Endothelial cell of umbilical vein (primary cell): ENCODE data around the gene ATP10A. TPM values are rescaled to one million over a fixed set of nuclear protein-coding genes. Genes with fewer than 3 reads are reported as not detected.

Experiments
- BruUV-seq: library from RNA; stranded (reverse); fragments of 400-500 nt; replicated peaks from 2 replicates; lab custom pipeline; 2021; lab: Mats Ljungman, UMichigan
- CTCF ChIA-PET: fragments of 300-600, 350-600 bp; sonication (Branson Sonifier 250); formaldehyde crosslinking; loops from one replicate; lab custom pipeline; 2021; ENCODE audit warnings: antibody characterized with exemption, inconsistent platforms; lab: Charles Lee
- POLR2A ChIA-PET: fragments of 300-600, 350-600 bp; sonication (Branson Sonifier 250); formaldehyde crosslinking; loops from one replicate; lab custom pipeline; 2021; ENCODE audit warnings: antibody characterized with exemption, inconsistent platforms; lab: Charles Lee
- DNase-seq: peaks from one replicate; pipeline ENCODE4 v3.0.0-alpha.2; 2011; ENCODE audit warnings: low read depth, low spot score
- FAIRE-seq: peaks from 2 replicates; lab custom pipeline; 2011; peaks lifted over from hg19 to GRCh38; lab: Jason Lieb, UNC
- H2AFZ ChIP-seq: 2 replicates; pipeline ENCODE4 v1.6.0; 2012; ENCODE audit warnings: low read depth, low read length, control low read depth, inconsistent platforms
- H3K27ac ChIP-seq: 2 replicates; pipeline ENCODE4 v1.5.1; 2011; ENCODE audit warnings: low read depth, mild to moderate bottlenecking, control low read depth, low read length, moderate library complexity; ENCODE audit not compliant: insufficient read depth
- H3K27me3 ChIP-seq, 2 experiments: 2 replicates each; pipeline versions ENCODE4 v1.6.0 to v1.6.1; 2011; ENCODE audit warnings: low read length in 2 of 2, mixed read lengths in 1 of 2; ENCODE audit not compliant: control insufficient read depth in 2 of 2, insufficient read depth in 2 of 2
- H3K36me3 ChIP-seq, 2 experiments: 2 replicates in 1 of 2; 3 replicates in 1 of 2; pipeline ENCODE4 v1.5.1; 2011; ENCODE audit warnings: low read length in 2 of 2, mild to moderate bottlenecking in 1 of 2, moderate library complexity in 1 of 2; ENCODE audit not compliant: control insufficient read depth in 2 of 2, insufficient read depth in 2 of 2; ENCODE audit errors: extremely low read depth in 1 of 2
- H3K4me1 ChIP-seq: 3 replicates; pipeline ENCODE4 v1.5.1; 2011; ENCODE audit warnings: mild to moderate bottlenecking, low read length; ENCODE audit not compliant: control insufficient read depth, insufficient read depth; ENCODE audit errors: extremely low read depth
- H3K4me2 ChIP-seq: 2 replicates; pipeline ENCODE4 v1.6.1; 2011; ENCODE audit warnings: low read length, control low read depth, mixed read lengths; ENCODE audit not compliant: insufficient read depth
- H3K4me3 ChIP-seq, 3 experiments: fragments of 200-600 bp in 1 of 3; sonication (generic), shearing (Covaris generic) in 1 of 3; replicated peaks in 1 of 3; 2 replicates each; pipeline ENCODE4 v1.5.1; 2011 to 2016; ENCODE audit warnings: control low read depth in 3 of 3, low read length in 3 of 3, mild to moderate bottlenecking in 2 of 3, inconsistent platforms in 1 of 3, low read depth in 1 of 3, moderate library complexity in 1 of 3; ENCODE audit not compliant: insufficient read depth in 1 of 3
- H3K79me2 ChIP-seq: 2 replicates; pipeline ENCODE4 v1.6.0; 2012; ENCODE audit warnings: low read length, inconsistent platforms; ENCODE audit not compliant: control insufficient read depth, insufficient read depth
- H3K9ac ChIP-seq: replicated peaks from 2 replicates; pipeline ENCODE3; 2011; ENCODE audit warnings: low read length, control low read depth; ENCODE audit not compliant: insufficient read depth; ENCODE audit errors: extremely low read depth
- H3K9me1 ChIP-seq: replicated peaks from 3 replicates; pipeline ENCODE4 v1.6.0; 2011; ENCODE audit warnings: mild to moderate bottlenecking, low read length; ENCODE audit not compliant: control insufficient read depth, insufficient read depth; ENCODE audit errors: extremely low read depth
- H3K9me3 ChIP-seq: replicated peaks from 2 replicates; pipeline ENCODE4 v1.5.1; 2012; ENCODE audit warnings: low read length, inconsistent platforms; ENCODE audit not compliant: control insufficient read depth, insufficient read depth
- H4K20me1 ChIP-seq: replicated peaks from 2 replicates; pipeline ENCODE3; 2011; ENCODE audit warnings: mild to moderate bottlenecking, low read length; ENCODE audit not compliant: control insufficient read depth, insufficient read depth; ENCODE audit errors: extremely low read depth
- CTCF ChIP-seq, 2 donors: IDR thresholded peaks; 1 replicate in 1 of 2; 2 replicates in 1 of 2; pipeline ENCODE4 v1.5.1; 2011; ENCODE audit warnings: low read length in 2 of 2, mild to moderate bottlenecking in 2 of 2, moderate library complexity in 2 of 2, control low read depth in 1 of 2, inconsistent platforms in 1 of 2, low read depth in 1 of 2; ENCODE audit not compliant: insufficient read depth in 1 of 2; ENCODE audit errors: extremely low read depth in 1 of 2
- EZH2 ChIP-seq: IDR thresholded peaks from 2 replicates; pipeline ENCODE4 v1.6.1; 2012; ENCODE audit warnings: borderline replicate concordance, low read depth, mild to moderate bottlenecking, moderate library complexity, low read length, inconsistent platforms; ENCODE audit not compliant: severe bottlenecking
- FOS ChIP-seq: IDR thresholded peaks from 2 replicates; pipeline ENCODE4 v1.6.1; 2011; ENCODE audit warnings: mild to moderate bottlenecking, low read length, moderate library complexity, borderline replicate concordance; ENCODE audit not compliant: insufficient read depth
- GATA2 ChIP-seq: IDR thresholded peaks from 2 replicates; pipeline ENCODE4 v1.7.0; 2011; ENCODE audit warnings: low read depth, mild to moderate bottlenecking, moderate library complexity, mixed read lengths, low read length; ENCODE audit not compliant: insufficient read length, insufficient read depth
- JUN ChIP-seq: IDR thresholded peaks from 2 replicates; pipeline ENCODE4 v1.6.1; 2011; ENCODE audit warnings: borderline replicate concordance, low read depth; ENCODE audit not compliant: insufficient read length, insufficient read depth
- MYC ChIP-seq: IDR thresholded peaks from one replicate; pipeline ENCODE4 v1.6.1; 2011; ENCODE audit warnings: mild to moderate bottlenecking, low read depth, low read length
- POLR2A ChIP-seq: IDR thresholded peaks from 2 replicates; pipeline ENCODE4 v1.6.1; 2012; ENCODE audit warnings: low read depth, mild to moderate bottlenecking, control low read depth, low read length
- POLR2AphosphoS5 ChIP-seq: IDR thresholded peaks from 2 replicates; pipeline ENCODE4 v1.6.1; 2012; ENCODE audit warnings: low read depth, mild to moderate bottlenecking, control low read depth, low read length, moderate library complexity; ENCODE audit not compliant: insufficient read depth
- dilution Hi-C: fragments of 300-500 bp; cut with MboI; formaldehyde crosslinking; loops from one replicate; pipeline ENCODE4 v1.15.0; 2019; ENCODE audit warnings: low sequenced_read_pairs; ENCODE audit not compliant: extremely low pct_ligation_motif_present
- intact Hi-C: fragments of 100-400 bp; cut with micrococcal nuclease; formaldehyde crosslinking; loops from one replicate; pipeline ENCODE4 v1.10.0; 2022
- polyA plus RNA-seq, 4 experiments: library from polyadenylated mRNA; depleted of rRNA in 3 of 4; stranded (reverse) in 3 of 4; unstranded in 1 of 4; fragments of >200 nt; gene quantifications; 2 replicates each; pipeline versions ENCODE4 v1.2.1 to v1.2.3, GENCODE V29; 2011 to 2012; ENCODE audit warnings: missing spikeins in 1 of 4
- total RNA-seq: library from RNA; stranded (reverse); gene quantifications from 2 replicates; pipeline ENCODE4 v1.2.3, GENCODE V29; 2021
- TF ChIP-seq, protein P1 (sequence below): IDR thresholded peaks from 2 replicates; pipeline ENCODE4 v1.6.1; 2011; ENCODE audit not compliant: insufficient read depth, insufficient read length

ATP10A gene
- total and polyA plus RNA-seq, 2 donors (not counting 3 experiments of a cell fraction or from before 2014, with no cell fraction given) = not detected

- Histone ChIP-seq H3K27me3 (no peaks in the 10 kb centered on the region), H3K79me2 (no peaks in the 10 kb centered on the region), H2AFZ (no peak overlapping the region), H3K4me2 (no peak overlapping the region), H3K36me3 (no peaks in the 10 kb centered on the region), H3K9me1 (no peaks in the 10 kb centered on the region), H3K4me3 (no peak overlapping the region), H4K20me1 (no peaks in the 10 kb centered on the region), H3K4me1 (no peaks in the 10 kb centered on the region), H3K9ac (no peak overlapping the region), H3K9me3 (no peaks in the 10 kb centered on the region), H3K27ac (no peak overlapping the region)
- dilution Hi-C loops = no loop called here
- POLR2A ChIA-PET = no interaction called here
- no peak for TF ChIP-seq GATA2
- no peak for TF ChIP-seq MYC
- TF ChIP-seq JUN = no peak
- TF ChIP-seq, protein P1, sequence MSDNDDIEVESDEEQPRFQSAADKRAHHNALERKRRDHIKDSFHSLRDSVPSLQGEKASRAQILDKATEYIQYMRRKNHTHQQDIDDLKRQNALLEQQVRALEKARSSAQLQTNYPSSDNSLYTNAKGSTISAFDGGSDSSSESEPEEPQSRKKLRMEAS = no peak
- no peak for TF ChIP-seq EZH2
- no peak for TF ChIP-seq POLR2AphosphoS5
- TF ChIP-seq POLR2A = no peak
- CTCF ChIA-PET = no interaction called here
- no peak for FAIRE-seq
- no TSS peak for BruUV-seq
- intact Hi-C loops = no loop called here
- no peak for DNase-seq
Measured at GRCh38 chr15:25730918-25731317, 132.2 kb downstream of the ATP10A start.

DNA sequence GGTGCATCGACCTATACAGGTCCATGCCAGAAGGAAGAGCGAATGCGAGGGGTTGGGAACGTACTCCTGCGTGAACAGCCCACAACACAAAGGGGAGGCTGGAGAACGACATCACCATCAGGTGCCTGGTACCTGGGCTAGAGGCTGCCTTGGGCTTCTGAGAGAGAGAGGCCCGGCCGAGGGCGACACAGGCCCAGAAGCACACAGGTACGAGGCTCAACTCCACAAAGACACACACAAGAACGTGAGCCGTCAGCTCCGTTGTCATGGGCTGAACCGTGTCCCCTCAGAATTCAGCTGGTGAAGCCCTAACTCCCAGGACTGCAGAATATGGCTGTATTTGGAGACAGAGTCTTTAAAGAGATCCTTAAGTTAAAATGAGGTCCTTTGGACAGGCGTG lies 134.3 kb downstream of the ATP10A start:
- BruUV-seq = no TSS peak
- TF ChIP-seq JUN = no peak
- TF ChIP-seq, protein P1 = no peak
- no peak for TF ChIP-seq POLR2A
- no peak for TF ChIP-seq EZH2
- no peak for TF ChIP-seq FOS
- TF ChIP-seq POLR2AphosphoS5 = no peak
- no peak for TF ChIP-seq CTCF (IDR thresholded peaks at IDR 0.05; ENCODE audit: extremely low read depth in 1 of 2, insufficient read depth in 1 of 2, low read depth in 1 of 2, low read length in 2 of 2)
- no peak for TF ChIP-seq GATA2
- TF ChIP-seq MYC = no peak
- Histone ChIP-seq H3K4me1 (no peaks in the 10 kb centered on the region), H3K4me3 (no peak overlapping the region), H4K20me1 (no peaks in the 10 kb centered on the region), H3K4me2 (no peak overlapping the region), H3K9ac (no peak overlapping the region), H3K27me3 (no peaks in the 10 kb centered on the region), H2AFZ (no peak overlapping the region), H3K79me2 (no peaks in the 10 kb centered on the region), H3K9me3 (peaks cover 4% of the 10 kb centered on the region), H3K9me1 (no peaks in the 10 kb centered on the region), H3K27ac (no peak overlapping the region), H3K36me3 (no peaks in the 10 kb centered on the region)
- FAIRE-seq = no peak
- intact Hi-C loops (no loop called here), dilution Hi-C loops (no loop called here)
- ChIA-PET POLR2A (no interaction called here), CTCF (no interaction called here)
- no peak for DNase-seq
